ENCODE data around the gene GPR35.
A peak's percentile ranks its signal among the peaks of the same experiment; 100 is the strongest.

Gene GPR35, protein sequence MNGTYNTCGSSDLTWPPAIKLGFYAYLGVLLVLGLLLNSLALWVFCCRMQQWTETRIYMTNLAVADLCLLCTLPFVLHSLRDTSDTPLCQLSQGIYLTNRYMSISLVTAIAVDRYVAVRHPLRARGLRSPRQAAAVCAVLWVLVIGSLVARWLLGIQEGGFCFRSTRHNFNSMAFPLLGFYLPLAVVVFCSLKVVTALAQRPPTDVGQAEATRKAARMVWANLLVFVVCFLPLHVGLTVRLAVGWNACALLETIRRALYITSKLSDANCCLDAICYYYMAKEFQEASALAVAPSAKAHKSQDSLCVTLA

DNA sequence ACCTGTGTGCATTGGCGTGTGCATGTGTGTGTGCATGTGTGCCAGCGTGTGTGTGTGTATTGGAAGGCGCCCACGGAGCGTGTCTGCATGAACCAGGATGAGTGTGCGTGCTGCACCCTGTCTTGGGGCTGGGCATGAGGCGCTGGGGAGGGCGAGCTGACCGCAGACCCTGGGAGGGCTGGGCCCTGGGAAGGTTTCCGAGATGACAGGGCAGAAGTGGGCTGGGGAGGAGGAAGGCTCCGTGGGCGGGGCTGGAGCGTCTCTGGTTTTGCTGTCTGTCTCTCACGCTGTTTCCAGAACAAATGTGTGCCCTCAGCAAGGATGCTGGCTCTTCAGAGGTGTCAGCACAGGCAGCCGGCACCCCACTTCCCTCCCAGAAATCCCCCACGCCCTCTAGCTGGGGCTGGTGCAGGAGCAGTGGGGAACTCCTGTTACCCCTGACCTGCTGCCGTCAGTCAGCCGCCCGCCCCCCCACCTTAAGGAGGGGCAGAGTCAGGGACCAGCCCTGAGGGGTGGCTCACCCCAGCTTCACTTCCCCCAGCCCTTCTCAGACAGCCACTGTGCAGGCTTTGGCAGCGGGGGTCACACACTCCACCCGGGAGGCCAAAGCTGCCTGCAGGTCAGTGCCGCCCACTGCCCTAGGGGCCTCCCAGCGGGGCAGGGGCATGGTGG is at the start of gene GPR35:
TSS of gene GPR35 (plus strand) at position 531 of the 672 bp plus-strand sequence. CDS start 4,473 bp downstream, outside the sequence.
- peak; percentile 72 to 93 for DNase-seq

DNA sequence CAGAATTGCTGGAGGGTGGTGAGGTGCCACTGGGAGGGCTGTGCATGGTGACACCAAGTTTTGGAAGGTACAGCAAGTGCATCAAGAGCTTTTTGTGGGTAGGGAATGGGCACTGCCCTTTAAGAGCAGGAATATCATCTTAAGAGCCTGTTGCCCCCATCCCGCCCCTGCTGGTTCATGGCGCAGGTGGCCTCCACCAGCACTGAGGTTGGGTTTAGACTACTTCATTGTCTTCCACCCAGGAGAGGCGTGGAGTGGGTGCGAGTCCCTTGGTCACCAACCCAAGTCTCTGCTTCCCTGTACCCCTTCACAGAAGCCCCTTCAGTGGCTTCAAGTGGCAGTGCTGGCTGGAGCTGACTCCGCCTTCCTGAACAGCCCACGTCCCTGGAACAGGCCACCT is 49.2 kb upstream of the GPR35 start:
- no peak for DNase-seq

- no peak for DNase-seq
These were observed 48.7 kb upstream of the GPR35 start for GRCh38 chr2:240576436-240577205.

GRCh38 chr2:240577281-240578109 is 47.8 kb upstream of the GPR35 start:
- no peak for DNase-seq

DNA sequence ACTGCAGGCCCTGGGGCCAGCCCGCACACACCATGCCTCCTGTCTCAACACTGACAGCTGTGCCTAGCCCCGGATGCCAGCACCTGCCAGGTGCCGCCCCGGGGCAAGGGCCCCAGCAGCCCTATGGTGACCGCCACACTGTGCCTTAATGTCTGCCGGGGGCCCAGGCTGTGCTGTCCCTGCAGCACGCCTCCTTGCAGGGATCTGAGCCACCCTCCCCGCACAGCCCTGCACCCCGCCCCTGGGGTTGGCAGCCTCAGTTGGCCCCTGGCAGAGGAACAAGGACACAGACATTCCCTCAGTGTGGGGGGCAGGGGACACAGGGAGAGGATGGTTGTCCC is 47.2 kb upstream of the GPR35 start:
- DNase-seq = no peak

GRCh38 chr2:240578488-240578887 is 46.8 kb upstream of the GPR35 start:
- no peak for DNase-seq

GRCh38 chr2:240579071-240579762 is 46.1 kb upstream of the GPR35 start:
- DNase-seq = no peak

- peak in 1 of 2 donors; percentile 35 for DNase-seq
These were observed 45.3 kb upstream of the GPR35 start for GRCh38 chr2:240579771-240580614.

DNA sequence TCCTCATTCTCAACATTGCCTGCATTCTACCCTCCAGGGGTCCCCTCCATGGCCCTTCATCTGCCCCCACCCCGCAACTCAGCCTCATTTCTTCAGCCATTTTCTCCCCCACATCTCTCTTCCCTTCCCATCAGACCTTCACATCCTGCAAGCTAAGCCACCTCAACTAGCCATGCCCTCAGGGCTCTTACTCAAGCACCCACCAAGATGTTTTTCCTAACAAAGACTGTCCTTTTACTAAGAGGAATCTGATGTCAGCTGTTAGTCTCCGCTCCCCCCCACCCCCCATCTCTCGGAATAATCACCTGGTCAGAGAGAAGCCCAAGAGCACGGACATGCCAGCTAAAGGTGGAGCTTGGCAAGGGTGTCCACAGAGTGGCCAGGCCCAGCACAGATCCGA is 43.5 kb upstream of the GPR35 start:
- DNase-seq = no peak

GRCh38 chr2:240582781-240583180 is 42.5 kb upstream of the GPR35 start:
- DNase-seq = no peak

DNA sequence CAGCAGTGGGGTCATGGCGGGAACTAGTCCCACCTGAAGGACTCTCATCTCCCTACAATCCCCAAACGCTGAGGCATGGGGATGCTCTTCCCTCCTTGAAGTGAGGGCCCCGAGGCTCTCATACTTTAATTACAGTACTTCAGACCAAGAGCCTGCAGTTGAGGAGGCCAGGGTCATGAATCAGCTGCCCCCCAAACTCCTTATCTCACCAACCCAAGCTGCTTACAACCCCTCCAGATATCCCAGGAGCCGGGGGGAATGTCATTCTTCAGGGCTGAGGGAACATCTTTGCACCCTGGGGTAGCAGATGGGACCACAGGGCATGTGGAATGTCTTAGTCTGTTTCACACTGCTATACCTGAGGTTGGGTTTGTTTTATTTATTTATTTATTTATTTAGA is 41.5 kb upstream of the GPR35 start:
- no peak for DNase-seq

DNA sequence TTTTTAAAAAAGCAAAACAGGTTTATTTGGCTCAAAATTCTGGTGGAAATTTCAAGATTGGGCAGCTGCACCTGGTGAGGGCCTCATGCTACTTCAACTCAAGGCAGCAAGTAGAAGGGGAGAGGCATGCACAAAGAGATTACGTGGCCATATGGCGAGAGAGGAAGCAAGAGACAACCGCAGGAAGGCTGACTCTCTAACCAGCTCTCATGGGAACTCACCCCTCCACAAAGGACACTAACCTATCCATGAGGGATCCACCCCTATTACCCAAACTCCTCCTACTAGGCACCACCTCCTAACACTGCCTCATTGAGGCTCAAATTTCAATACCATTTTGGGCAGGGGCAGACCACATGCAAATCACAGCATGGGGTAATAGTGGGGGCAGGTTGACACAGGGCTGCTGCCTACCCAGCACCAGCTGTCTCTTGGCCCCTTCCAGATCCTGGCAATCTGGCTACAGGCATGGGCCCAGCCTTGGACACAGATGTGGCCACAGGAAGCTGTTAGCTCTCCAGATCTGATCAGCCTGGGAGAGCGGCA is 40.7 kb upstream of the GPR35 start:
- no peak for DNase-seq

DNA sequence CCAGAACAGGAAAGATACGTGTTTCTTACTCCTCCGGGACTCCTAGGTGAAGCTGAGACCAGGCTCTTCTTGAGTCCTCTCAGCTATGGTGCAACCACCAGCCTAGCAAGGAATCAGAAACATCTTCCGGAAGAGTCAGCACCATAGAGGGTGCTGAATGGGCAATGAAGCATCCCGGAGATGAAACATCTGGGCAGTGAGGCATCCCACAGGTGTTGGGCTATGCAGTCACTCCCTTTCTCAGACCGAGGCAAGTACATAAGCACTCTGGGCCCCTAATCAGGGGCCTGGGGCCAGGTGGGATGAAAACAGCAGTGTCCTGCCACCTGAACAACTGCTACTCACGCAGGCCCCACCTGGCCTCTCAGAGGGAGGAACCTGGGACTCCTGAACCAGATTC is 40.2 kb upstream of the GPR35 start:
- no peak for DNase-seq

GRCh38 chr2:240585681-240586197 is 39.5 kb upstream of the GPR35 start:
- DNase-seq = no peak

GRCh38 chr2:240586198-240586918 is 38.9 kb upstream of the GPR35 start, which contains the start of gene CAPN10:
CAPN10 (plus strand) TSS chr2:240586734; CDS start chr2:240586912, 178 bp downstream.
- peak; percentile 84 to 99 for DNase-seq

GRCh38 chr2:240586919-240587800 is 38.1 kb upstream of the GPR35 start:
- DNase-seq = no peak

DNA sequence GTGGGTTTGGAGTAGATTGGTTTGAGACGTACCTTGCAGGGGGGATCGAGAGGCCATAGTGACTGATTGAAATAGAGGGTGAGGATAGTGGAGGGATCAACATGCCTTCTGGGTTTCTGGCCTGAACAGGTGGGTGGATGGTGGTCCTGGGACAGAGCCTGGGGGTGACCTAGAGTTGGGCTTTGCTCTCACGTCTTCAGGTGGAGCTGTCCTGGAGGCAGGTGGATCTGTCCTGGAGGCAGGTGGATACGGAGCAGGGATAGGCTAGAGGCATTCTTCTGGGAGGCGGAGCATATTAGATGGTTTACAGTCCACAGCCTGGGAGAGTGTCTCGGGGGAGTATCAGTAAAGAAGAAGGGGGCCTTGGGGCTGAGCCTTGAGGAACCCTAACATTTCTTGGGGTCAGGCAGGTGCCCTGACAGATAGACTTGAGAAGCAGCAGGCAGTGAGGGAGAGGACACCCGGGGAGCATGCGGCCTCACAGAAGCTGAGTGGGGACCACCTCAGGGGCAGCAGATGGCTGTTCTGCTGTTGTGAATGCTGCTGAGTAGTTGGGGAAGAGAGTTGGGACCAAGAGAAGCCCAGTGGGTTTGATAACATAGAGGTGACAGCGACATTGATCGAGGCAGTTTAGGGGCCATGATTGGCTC is 37.1 kb upstream of the GPR35 start:
- DNase-seq = no peak

GRCh38 chr2:240588669-240589068 is 36.6 kb upstream of the GPR35 start:
- no peak for DNase-seq
